Prostate gland (tissue), 2 donors: ENCODE measurements around the gene MUL1.

Experiments
- CTCF ChIP-seq, 4 experiments: fragments of 200-600 bp in 2 of 4; fragments of 450-650 bp in 2 of 4; sonication (generic) in 2 of 4; IDR thresholded peaks; 1 replicate in 3 of 4; 2 replicates in 1 of 4; pipeline ENCODE4 v1.5.1; 2016 to 2019; ENCODE audit warnings: antibody characterized with exemption in 4 of 4, mild to moderate bottlenecking in 2 of 4, moderate library complexity in 2 of 4
- POLR2AphosphoS5 ChIP-seq: sonication (generic); formaldehyde crosslinking; IDR thresholded peaks from one replicate; pipeline ENCODE4 v1.6.1; 2017; ENCODE audit warnings: antibody characterized with exemption

- TF ChIP-seq CTCF (IDR thresholded peaks at IDR 0.05) (no peak), POLR2AphosphoS5 (no peak)
Observed at GRCh38 chr1:20507248-20507563, 745 bp downstream of the MUL1 start.
